ENCODE measurements around the gene PCDHGA10. TPM values are rescaled to one million over a fixed set of nuclear protein-coding genes. Genes with fewer than 3 reads are reported as not detected.
"Not testable (repeated sequence)": the region's sequence is repeated elsewhere in the genome, so short reads cannot be mapped to it uniquely, and the experiment has no call there.

Gene PCDHGA10
- total RNA-seq, 1 donor from 2014 or later = 11.0 TPM

DNA sequence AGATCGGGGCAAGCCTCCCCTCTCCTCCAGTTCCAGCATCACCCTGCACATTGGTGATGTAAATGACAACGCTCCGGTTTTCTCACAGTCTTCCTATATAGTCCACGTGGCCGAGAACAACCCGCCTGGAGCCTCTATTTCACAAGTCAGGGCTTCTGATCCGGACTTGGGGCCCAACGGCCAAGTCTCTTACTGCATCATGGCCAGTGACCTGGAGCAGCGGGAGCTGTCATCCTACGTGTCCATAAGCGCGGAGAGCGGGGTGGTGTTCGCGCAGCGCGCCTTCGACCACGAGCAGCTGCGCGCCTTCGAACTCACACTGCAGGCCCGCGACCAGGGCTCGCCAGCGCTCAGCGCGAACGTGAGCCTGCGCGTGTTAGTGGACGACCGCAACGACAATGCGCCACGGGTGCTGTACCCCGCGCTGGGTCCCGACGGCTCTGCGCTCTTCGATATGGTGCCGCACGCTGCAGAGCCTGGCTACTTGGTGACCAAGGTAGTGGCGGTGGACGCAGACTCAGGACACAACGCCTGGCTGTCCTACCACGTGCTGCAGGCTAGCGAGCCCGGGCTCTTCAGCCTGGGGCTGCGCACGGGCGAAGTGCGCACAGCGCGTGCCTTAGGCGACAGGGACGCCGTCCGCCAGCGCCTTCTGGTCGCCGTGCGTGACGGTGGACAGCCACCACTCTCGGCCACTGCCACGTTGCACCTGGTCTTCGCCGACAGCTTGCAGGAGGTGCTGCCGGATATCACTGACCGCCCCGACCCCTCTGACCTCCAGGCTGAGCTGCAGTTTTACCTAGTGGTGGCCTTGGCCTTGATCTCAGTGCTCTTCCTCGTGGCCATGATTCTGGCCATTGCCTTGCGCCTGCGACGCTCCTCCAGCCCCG is 23.4 kb upstream of the PCDHGA10 start:
- DNase-seq (ENCODE audit: low spot score) = no peak

DNA sequence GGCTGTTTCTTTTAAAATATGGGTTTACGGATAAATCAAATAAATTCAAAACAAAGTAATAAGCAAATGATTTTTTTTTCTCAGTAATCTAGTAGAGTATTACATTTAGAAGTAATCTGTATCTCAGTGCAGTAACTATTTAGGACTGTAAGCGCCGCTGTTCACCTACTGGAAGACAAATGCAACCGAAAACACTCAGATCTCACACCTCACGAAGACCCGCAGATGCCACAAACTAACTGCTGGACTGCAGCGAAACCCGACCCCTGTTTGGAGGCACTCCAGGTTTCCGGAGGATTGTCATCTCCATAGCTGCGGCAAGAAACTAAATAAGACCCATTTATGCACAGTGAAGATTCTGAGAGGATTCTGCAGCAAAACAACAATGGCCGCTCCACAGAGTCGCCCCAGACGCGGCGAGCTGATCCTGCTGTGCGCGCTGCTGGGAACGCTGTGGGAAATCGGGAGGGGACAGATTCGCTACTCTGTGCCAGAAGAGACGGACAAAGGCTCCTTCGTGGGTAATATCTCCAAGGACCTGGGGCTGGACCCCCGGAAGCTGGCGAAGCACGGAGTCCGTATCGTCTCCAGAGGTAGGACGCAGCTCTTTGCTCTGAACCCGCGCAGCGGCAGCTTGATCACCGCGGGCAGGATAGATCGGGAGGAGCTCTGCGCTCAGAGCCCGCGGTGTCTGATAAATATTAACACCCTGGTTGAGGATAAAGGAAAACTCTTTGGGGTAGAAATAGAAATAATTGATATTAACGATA is 20.2 kb upstream of the PCDHGA10 start, which contains the start of gene PCDHGA8:
PCDHGA8 (plus strand) TSS at position 205 of the 770 bp plus-strand sequence; CDS start at position 386, 181 bp downstream.
- intact Hi-C loops (cut with DNase I) = no loop called here
- DNase-seq (ENCODE audit: low spot score) = no peak

More for the DNA sequence above, 23.4 kb upstream of the PCDHGA10 start:
- intact Hi-C loops (cut with DNase I) = loop anchor here (2.0 kb wide), 1 partner anchor 19 kb away; the partner anchor contains the start of gene PCDHGB3

DNA sequence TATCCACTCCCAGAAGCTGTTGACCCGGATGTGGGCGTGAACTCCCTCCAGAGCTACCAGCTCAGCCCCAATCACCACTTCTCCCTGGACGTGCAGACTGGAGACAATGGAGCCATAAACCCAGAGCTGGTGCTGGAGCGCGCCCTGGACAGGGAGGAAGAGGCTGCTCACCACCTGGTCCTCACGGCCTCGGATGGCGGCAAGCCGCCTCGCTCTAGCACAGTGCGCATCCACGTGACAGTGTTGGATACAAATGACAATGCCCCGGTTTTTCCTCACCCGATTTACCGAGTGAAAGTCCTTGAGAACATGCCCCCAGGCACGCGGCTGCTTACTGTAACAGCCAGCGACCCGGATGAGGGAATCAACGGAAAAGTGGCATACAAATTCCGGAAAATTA is 19.5 kb upstream of the PCDHGA10 start:
- intact Hi-C loops (cut with DNase I) = no loop called here
- no peak for DNase-seq (ENCODE audit: low spot score)

DNA sequence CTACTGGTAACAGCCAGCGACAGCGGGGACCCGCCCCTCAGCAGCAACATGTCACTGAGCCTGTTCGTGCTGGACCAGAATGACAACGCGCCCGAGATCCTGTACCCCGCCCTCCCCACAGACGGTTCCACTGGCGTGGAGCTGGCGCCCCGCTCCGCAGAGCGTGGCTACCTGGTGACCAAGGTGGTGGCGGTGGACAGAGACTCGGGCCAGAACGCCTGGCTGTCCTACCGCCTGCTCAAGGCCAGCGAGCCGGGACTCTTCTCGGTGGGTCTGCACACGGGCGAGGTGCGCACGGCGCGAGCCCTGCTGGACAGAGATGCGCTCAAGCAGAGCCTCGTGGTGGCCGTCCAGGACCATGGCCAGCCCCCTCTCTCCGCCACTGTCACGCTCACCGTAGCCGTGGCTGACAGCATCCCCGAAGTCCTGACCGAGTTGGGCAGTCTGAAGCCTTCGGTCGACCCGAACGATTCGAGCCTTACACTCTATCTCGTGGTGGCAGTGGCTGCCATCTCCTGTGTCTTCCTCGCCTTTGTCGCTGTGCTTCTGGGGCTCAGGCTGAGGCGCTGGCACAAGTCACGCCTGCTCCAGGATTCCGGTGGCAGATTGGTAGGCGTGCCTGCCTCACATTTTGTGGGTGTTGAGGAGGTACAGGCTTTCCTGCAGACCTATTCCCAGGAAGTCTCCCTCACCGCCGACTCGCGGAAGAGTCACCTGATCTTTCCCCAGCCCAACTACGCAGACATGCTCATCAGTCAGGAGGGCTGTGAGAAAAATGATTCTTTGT is 18.2 kb upstream of the PCDHGA10 start:
- DNase-seq (ENCODE audit: low spot score); intact Hi-C loops (cut with DNase I): not testable (repeated sequence)

DNA sequence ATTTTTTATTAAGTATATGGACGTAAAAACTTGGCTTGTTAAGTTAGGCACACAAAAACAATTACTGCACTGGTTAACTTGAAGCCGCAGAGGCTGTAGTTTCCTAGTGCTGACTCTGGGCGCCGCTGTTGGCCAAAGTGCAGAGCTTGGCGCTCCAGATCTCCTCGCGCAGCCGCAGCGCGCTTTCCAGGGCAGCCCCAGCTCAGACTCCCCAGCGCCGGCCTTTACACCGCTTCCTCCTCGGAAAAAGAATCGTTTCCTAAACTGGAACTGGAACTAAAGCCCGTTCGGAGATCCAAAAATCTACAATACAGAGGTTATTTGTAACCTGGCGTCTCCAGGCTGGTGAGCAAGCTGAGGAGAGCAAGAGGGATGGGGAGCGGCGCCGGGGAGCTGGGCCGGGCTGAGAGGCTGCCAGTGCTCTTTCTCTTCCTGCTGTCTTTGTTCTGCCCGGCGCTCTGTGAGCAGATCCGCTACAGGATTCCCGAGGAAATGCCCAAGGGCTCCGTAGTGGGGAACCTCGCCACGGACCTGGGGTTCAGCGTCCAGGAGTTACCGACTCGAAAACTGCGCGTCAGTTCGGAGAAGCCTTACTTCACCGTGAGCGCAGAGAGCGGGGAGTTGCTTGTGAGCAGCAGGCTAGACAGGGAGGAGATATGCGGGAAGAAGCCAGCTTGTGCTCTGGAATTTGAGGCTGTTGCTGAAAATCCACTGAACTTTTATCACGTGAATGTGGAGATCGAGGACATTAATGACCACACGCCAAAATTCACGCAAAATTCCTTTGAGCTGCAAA is 14.8 kb upstream of the PCDHGA10 start, which contains the start of gene PCDHGB5:
PCDHGB5 (plus strand) TSS at position 192 of the 796 bp plus-strand sequence; CDS start at position 373, 181 bp downstream.
- intact Hi-C loops (cut with DNase I); DNase-seq (ENCODE audit: low spot score): not testable (repeated sequence)

DNA sequence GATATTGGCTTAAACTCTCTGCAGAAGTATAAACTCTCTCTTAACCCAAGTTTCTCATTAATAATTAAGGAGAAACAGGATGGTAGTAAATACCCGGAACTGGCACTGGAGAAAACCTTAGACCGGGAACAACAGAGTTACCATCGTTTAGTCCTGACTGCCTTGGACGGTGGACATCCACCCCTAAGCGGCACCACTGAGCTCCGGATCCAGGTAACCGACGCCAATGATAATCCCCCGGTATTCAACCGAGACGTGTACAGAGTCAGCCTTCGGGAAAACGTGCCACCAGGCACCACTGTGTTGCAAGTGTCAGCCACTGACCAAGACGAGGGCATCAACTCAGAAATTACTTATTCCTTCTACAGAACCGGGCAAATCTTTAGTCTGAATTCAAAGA is 14.2 kb upstream of the PCDHGA10 start:
- DNase-seq (ENCODE audit: low spot score) = peak; percentile 5

DNA sequence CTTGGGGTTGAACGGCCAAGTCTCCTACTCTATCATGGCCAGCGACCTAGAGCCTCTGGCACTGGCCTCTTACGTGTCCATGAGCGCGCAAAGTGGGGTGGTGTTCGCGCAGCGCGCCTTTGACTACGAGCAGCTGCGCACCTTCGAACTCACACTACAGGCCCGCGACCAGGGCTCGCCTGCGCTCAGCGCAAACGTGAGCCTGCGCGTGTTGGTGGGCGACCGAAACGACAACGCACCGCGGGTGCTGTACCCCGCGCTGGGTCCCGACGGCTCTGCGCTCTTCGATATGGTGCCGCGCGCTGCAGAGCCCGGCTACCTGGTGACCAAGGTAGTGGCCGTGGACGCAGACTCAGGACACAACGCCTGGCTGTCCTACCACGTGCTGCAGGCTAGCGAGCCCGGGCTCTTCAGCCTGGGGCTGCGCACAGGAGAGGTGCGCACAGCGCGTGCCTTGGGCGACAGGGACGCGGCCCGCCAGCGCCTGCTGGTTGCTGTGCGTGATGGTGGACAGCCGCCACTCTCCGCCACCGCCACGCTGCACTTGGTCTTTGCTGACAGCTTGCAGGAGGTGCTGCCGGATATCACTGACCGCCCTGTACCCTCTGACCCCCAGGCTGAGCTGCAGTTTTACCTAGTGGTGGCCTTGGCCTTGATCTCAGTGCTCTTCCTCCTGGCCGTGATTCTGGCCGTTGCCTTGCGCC is 13.1 kb upstream of the PCDHGA10 start:
- DNase-seq (ENCODE audit: low spot score) = peak; percentile 46
- intact Hi-C loops (cut with DNase I) = loop anchor here (5.0 kb wide), 1 partner anchor 42 kb away; the partner anchor contains the start of genes PCDHGA4 and PCDHGB2

More for the DNA sequence above, 14.2 kb upstream of the PCDHGA10 start:
- intact Hi-C loops (cut with DNase I) = no loop called here

DNA sequence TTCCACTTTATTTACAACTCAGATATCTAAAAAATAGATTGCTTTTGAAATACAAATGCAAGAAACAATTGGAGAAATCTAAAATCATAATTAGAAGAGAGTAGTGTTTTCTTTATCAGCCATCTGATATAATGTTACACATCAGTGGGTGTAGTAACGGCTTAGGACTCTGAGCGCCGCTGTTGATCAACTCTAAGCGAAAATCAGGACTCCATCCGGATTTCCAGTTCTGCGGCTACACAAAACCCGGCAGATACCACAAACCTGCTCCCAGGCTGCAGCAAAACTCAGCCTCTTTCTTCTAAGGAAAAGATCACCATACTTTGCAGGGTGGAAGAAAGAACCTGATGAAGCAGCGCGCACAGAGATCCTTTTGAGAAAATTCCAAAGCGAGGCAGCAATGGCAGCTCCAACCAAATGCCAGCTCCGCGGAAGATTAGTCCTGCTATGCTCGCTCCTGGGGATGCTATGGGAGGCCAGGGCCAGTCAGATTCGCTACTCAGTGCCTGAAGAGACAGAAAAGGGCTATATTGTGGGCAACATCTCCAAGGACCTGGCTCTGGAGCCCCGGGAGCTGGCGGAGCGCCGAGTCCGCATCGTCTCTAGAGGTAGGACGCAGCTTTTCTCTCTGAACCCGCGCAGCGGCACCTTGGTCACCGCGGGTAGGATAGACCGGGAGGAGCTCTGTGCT is 10.1 kb upstream of the PCDHGA10 start, which contains the start of gene PCDHGA9:
PCDHGA9 (plus strand) TSS at position 226 of the 691 bp plus-strand sequence; CDS start at position 401, 175 bp downstream.
- no peak for DNase-seq (ENCODE audit: low spot score)
- intact Hi-C loops (cut with DNase I) = loop anchor here (5.0 kb wide), 1 partner anchor 45 kb away; the partner anchor contains the start of genes PCDHGA4 and PCDHGB2

DNA sequence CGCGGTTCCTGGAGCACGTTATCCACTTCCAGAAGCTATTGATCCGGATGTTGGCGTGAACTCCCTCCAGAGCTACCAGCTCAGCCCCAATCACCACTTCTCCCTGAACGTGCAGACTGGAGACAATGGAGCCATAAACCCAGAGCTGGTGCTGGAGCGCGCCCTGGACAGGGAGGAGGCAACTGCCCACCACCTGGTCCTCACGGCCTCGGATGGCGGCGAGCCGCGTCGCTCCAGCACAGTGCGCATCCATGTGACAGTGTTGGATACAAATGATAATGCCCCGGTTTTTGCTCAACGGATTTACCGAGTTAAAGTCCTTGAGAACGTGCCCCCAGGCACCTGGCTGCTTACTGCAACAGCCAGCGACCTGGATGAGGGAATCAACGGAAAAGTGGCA is 9.4 kb upstream of the PCDHGA10 start:
- intact Hi-C loops (cut with DNase I) = loop anchor here (5.0 kb wide), 1 partner anchor 46 kb away; the partner anchor contains the start of genes PCDHGA4 and PCDHGB2
- no peak for DNase-seq (ENCODE audit: low spot score)

DNA sequence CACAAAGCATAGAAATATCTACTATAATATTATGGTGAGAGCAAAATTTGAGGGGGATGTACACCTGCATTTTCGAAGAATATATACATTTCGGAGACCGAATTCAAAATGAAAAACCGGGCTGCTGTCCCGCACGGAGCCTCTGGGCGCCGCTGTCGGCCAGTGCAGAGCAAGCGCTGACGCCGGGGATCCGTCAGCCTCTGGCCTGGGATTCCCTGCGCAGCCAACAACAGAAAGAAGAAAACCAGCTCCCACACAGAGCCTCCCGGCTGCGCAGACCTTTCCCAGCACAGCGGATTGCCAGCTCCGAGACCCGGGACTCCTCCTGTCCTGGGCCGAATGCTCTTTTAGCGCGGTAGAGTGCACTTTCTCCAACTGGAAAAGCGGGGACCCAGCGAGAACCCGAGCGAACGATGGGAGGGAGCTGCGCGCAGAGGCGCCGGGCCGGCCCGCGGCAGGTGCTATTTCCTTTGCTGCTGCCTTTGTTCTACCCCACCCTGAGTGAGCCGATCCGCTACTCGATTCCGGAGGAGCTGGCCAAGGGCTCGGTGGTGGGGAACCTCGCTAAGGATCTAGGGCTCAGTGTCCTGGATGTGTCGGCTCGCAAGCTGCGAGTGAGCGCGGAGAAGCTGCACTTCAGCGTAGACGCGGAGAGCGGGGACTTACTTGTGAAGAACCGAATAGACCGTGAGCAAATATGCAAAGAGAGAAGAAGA is 4.8 kb upstream of the PCDHGA10 start, which contains the start of gene PCDHGB6:
PCDHGB6 (plus strand) TSS at position 232 of the 716 bp plus-strand sequence; CDS start at position 414, 182 bp downstream.
- DNase-seq (ENCODE audit: low spot score) = peak; percentile 71
- intact Hi-C loops (cut with DNase I) = not testable (repeated sequence)

DNA sequence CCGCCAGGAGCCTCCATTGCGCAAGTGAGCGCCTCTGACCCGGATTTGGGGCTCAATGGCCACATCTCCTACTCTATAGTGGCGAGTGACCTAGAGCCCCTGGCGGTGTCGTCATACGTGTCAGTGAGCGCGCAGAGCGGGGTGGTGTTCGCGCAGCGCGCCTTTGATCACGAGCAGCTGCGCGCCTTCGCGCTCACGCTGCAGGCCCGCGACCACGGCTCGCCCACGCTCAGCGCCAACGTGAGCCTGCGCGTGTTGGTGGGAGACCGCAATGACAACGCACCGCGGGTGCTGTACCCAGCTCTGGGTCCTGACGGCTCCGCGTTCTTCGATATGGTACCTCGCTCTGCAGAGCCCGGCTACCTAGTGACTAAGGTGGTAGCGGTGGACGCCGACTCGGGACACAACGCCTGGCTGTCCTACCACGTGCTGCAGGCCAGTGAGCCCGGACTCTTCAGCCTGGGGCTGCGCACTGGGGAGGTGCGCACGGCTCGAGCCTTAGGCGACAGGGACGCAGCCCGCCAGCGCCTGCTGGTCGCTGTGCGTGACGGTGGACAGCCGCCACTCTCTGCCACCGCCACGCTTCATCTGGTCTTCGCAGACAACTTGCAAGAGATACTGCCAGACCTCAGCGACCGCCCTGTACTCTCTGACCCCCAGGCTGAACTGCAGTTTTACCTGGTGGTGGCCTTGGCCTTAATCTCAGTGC is 3.0 kb upstream of the PCDHGA10 start:
- intact Hi-C loops (cut with DNase I) = no loop called here
- no peak for DNase-seq (ENCODE audit: low spot score)

DNA sequence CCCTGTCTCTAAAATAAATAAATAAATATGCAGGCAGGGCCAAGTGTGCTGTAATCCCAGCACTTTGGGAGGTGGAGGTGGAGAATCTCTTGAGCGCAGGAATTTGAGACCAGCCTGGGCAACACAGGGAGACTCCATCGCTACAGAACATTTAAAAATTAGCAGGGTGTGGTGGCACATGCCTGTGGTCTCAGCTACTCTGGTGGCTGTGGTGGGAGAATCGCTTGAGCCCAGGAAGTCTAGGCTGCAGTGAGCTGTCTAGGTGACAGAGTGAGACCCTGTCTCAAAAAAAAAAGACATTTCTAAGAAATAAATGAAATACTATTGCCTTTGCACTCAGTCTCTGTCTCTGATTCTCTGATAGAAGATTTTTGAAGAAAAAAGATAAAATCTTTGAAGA is 1.2 kb upstream of the PCDHGA10 start:
- DNase-seq (ENCODE audit: low spot score) = no peak
- intact Hi-C loops (cut with DNase I) = no loop called here

DNA sequence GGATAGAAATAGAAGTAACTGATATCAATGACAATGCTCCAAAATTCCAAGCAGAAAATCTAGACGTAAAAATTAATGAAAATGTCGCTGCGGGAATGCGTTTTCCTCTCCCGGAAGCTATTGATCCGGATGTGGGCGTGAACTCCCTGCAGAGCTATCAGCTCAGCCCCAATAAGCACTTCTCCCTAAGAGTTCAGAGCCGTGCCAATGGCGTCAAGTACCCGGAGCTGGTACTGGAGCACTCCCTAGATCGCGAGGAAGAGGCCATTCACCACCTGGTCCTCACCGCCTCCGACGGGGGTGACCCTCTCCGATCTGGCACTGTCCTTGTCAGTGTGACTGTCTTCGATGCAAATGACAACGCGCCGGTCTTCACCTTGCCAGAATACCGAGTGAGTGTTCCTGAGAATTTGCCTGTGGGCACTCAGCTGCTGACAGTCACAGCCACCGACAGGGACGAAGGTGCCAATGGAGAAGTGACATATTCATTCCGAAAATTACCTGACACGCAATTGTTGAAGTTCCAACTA is 818 bp downstream of the PCDHGA10 start:
- intact Hi-C loops (cut with DNase I) = loop anchor here (2.0 kb wide), 1 partner anchor 145 kb away; no protein-coding TSS in a partner anchor
- DNase-seq (ENCODE audit: low spot score) = no peak

DNA sequence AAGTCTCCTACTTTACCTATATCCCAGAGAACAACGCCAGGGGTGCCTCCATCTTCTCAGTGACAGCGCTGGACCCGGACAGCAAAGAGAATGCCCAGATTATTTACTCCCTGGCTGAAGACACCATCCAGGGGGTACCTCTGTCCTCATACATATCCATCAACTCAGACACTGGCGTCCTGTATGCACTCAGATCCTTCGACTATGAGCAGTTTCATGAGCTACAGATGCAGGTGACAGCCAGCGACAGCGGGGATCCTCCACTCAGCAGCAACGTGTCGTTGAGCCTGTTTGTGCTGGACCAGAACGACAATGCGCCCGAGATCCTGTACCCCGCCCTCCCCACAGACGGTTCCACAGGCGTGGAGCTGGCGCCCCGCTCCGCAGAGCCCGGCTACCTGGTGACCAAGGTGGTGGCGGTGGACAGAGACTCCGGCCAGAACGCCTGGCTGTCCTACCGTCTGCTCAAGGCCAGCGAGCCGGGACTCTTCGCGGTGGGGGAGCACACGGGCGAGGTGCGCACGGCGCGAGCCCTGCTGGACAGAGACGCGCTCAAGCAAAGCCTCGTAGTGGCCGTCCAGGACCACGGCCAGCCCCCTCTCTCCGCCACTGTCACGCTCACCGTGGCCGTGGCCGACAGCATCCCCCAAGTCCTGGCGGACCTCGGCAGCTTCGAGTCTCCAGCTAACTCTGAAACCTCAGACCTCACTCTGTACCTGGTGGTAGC is 1.9 kb downstream of the PCDHGA10 start:
- not testable (repeated sequence) for DNase-seq (ENCODE audit: low spot score)
- intact Hi-C loops (cut with DNase I) = loop anchor here (2.0 kb wide), 1 partner anchor 144 kb away; no protein-coding TSS in a partner anchor

DNA sequence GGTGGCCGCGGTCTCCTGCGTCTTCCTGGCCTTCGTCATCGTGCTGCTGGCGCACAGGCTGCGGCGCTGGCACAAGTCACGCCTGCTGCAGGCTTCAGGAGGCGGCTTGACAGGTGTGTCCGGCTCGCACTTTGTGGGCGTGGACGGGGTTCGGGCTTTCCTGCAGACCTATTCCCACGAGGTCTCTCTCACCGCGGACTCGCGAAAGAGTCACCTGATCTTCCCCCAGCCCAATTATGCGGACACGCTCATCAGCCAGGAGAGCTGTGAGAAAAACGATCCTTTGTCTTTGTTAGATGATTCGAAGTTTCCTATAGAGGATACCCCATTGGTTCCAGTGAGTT is 2.5 kb downstream of the PCDHGA10 start:
- intact Hi-C loops (cut with DNase I) = loop anchor here (2.0 kb wide), 1 partner anchor 144 kb away; no protein-coding TSS in a partner anchor
- DNase-seq (ENCODE audit: low spot score) = not testable (repeated sequence)

Measured in cardiac septum (tissue), 1 donor.